ENCODE results near the gene MLLT10.

GRCh38 chr10:21570761-21571521 lies 36.9 kb downstream of the MLLT10 start:
- TF ChIP-seq CSRNP3 (CRISPR knock-in tag; IDR thresholded peaks at IDR 0.05) (no peak), ISL1 (CRISPR knock-in tag; IDR thresholded peaks at IDR 0.05) (no peak), ZFP3 (CRISPR knock-in tag; IDR thresholded peaks at IDR 0.05) (no peak), ARNTL (CRISPR knock-in tag; IDR thresholded peaks at IDR 0.05; ENCODE audit: borderline replicate concordance, low read depth) (no peak), SNAI2 (CRISPR knock-in tag; IDR thresholded peaks at IDR 0.05) (no peak), PATZ1 (CRISPR knock-in tag; IDR thresholded peaks at IDR 0.05; ENCODE audit: borderline replicate concordance) (no peak), POU6F1 (CRISPR knock-in tag; IDR thresholded peaks at IDR 0.05; ENCODE audit: borderline replicate concordance, low read depth) (no peak)
